ENCODE data around the gene SASH1. TPM values are rescaled to one million over a fixed set of nuclear protein-coding genes. Genes with fewer than 3 reads are reported as not detected.

SASH1 gene
- total and polyA plus RNA-seq, 9 of the 15 experiments (the other 6 are each of a cell fraction or from before 2014, with no cell fraction given): 0.35 to 3.5 (median 1.6) TPM

GRCh38 chr6:148446681-148447080, 104.0 kb downstream of the SASH1 start:
- in situ Hi-C loops (cut with MboI) (no loop called here), intact Hi-C loops (cut with micrococcal nuclease) (no loop called here)
- Histone ChIP-seq H3K9me3 (replicated peaks; ENCODE audit: control insufficient read depth, insufficient read depth, low read depth, low read length) (no peaks in the 10 kb centered on the region), H4K20me1 (replicated peaks; ENCODE audit: control insufficient read depth, insufficient read depth, low read length) (0 out of 2 replicates have a peak, but pooled peaks cover 2% of the 10 kb centered on the region), H3K27ac (ENCODE audit: extremely low read depth, low read depth, low read length) (no peak overlapping the region), H3K9ac (ENCODE audit: insufficient read depth in 1 of 2, low read depth in 2 of 2, low read length in 2 of 2) (no peak overlapping the region), H3K79me2 (ENCODE audit: control insufficient read depth, insufficient read depth, low read length) (no peaks in the 10 kb centered on the region), H3K4me1 (replicated peaks in 1 of 2; ENCODE audit: control insufficient read depth in 2 of 2, insufficient read depth in 2 of 2, low read length in 2 of 2) (no peaks in the 10 kb centered on the region), H3K9me1 (ENCODE audit: control insufficient read depth, insufficient read depth, low read length) (no peaks in the 10 kb centered on the region), H3K4me3 (no peak overlapping the region), H2AFZ (ENCODE audit: low read depth, low read length) (no peak overlapping the region), H3K36me3 (ENCODE audit: control insufficient read depth, insufficient read depth, low read length) (no peaks in the 10 kb centered on the region), H3K4me2 (ENCODE audit: insufficient read depth, low read length) (no peak overlapping the region), H3K27me3 (ENCODE audit: control insufficient read depth in 2 of 2, insufficient read depth in 2 of 2, low read length in 2 of 2) (peaks cover 25 to 31% of the 10 kb centered on the region in 2 experiments)
- ChIA-PET CTCF (ENCODE audit: low intra/inter-chr PET ratio) (no interaction called here), POLR2A (interaction anchor here (0.8 kb wide), 1 partner anchor 11 kb away, joined by 3 read pairs; no protein-coding TSS in a partner anchor)
- DNase-seq (ENCODE audit: extremely low read depth in 1 of 4, low spot score in 3 of 4) (no peak), FAIRE-seq (no peak), ATAC-seq (no peak)
- 2% methylated on average over 3 of the region's 3 CpGs for WGBS (ENCODE audit: insufficient coverage, low coverage, missing lambda C conversion rate)
- TF ChIP-seq CREB3 (tag; conservative IDR thresholded peaks at IDR 0.05; ENCODE audit: low read depth) (no peak), XRCC4 (IDR thresholded peaks at IDR 0.05; ENCODE audit: extremely low read depth, insufficient read depth, insufficient read length) (no peak), PRMT5 (CRISPR knock-in tag; IDR thresholded peaks at IDR 0.05) (no peak), MCM3 (IDR thresholded peaks at IDR 0.05) (no peak), HBP1 (CRISPR knock-in tag; IDR thresholded peaks at IDR 0.05) (no peak), ZC3H4 (CRISPR knock-in tag; IDR thresholded peaks at IDR 0.05; ENCODE audit: borderline replicate concordance) (no peak), GMEB1 (CRISPR knock-in tag; IDR thresholded peaks at IDR 0.05) (no peak), CUX1 (CRISPR knock-in tag; IDR thresholded peaks at IDR 0.05) (no peak), FIP1L1 (IDR thresholded peaks at IDR 0.05; ENCODE audit: low read depth, low read length, poor library complexity, severe bottlenecking) (no peak), HSF4 (CRISPR knock-in tag; IDR thresholded peaks at IDR 0.05; ENCODE audit: borderline replicate concordance) (no peak)
- BruUV-seq (replicated peaks): no TSS peak
